ENCODE data around the gene THRAP3. TPM values are rescaled to one million over a fixed set of nuclear protein-coding genes. Genes with fewer than 3 reads are reported as not detected.
A peak's percentile ranks its signal among the peaks of the same experiment; 100 is the strongest.

The THRAP3 gene
- total RNA-seq, 1 donor from 2014 or later, result 60.1 TPM

- DNase-seq (ENCODE audit: missing footprints), result no peak
- peak; percentile 73 for ATAC-seq
- intact Hi-C loops (cut with DNase I), result no loop called here
Observed at GRCh38 chr1:36279110-36279788, 55.0 kb downstream of the THRAP3 start.

GRCh38 chr1:36279789-36280296 lies 55.6 kb downstream of the THRAP3 start:
- intact Hi-C loops (cut with DNase I), result loop anchor here (5.0 kb wide), 2 partner anchors 38 to 78 kb away; no protein-coding TSS in a partner anchor
- ATAC-seq, result no peak

DNA sequence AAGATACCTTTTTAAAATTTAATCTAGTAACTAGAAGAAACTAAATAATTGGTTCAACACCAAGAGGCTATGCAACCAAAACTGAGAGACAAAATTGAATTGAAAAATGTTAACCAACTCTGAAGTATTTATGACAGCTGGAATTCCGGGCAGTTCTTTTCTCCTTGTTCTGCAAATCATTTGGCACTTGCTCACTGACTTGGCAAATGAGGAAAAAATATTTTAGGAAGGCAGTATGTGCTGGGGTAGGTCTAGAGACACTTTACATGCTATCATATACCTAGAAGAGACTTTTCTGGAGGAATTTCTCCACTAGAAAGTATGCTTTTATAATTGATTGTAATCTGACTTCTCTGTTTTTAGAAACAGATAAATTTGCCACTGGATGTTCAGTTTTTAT lies 59.8 kb downstream of the THRAP3 start:
- intact Hi-C loops (cut with DNase I), result loop anchor here (2.0 to 5.0 kb wide), 3 partner anchors 42 to 82 kb away; partner anchors contain the start of gene THRAP3
- DNase-seq (ENCODE audit: missing footprints) (no peak), ATAC-seq (peak; percentile 37)

More at GRCh38 chr1:36279789-36280296, 55.6 kb downstream of the THRAP3 start:
- DNase-seq (ENCODE audit: missing footprints), result no peak

DNA sequence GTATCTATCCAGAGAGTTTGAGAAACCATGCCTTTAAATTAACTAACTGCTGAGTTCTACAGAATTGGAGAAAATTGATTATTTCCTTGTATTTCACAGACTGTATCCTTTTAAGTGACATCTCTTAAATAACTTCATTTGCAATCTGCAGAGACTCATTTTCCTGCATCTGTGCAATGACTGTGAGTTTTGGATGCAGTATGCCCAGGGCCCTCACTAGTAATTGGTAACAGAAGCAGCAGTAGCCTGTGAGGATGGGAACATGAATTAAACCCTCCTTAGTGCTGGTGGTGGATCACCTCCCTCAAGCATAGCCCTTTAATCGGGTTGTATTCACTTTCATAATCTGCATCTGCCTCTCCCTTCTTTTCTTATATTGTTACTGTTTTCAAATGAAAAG lies 60.3 kb downstream of the THRAP3 start:
- no peak for ATAC-seq
- DNase-seq (ENCODE audit: missing footprints), result no peak
- intact Hi-C loops (cut with DNase I), result loop anchor here (2.0 to 5.0 kb wide), 3 partner anchors 42 to 82 kb away; partner anchors contain the start of gene THRAP3

- intact Hi-C loops (cut with DNase I), result loop anchor here (1.0 to 5.0 kb wide), 3 partner anchors 61 to 183 kb away; partner anchors contain the start of genes THRAP3 and TRAPPC3
- DNase-seq (ENCODE audit: missing footprints) (no peak), ATAC-seq (peak; percentile 69)
Observed at GRCh38 chr1:36285443-36286101, 61.3 kb downstream of the THRAP3 start.

GRCh38 chr1:36286802-36287201 lies 62.6 kb downstream of the THRAP3 start:
- intact Hi-C loops (cut with DNase I), result loop anchor here (5.0 kb wide), 1 partner anchor 185 kb away; no protein-coding TSS in a partner anchor
- DNase-seq (ENCODE audit: missing footprints) (no peak), ATAC-seq (no peak)

- intact Hi-C loops (cut with DNase I), result loop anchor here (5.0 kb wide), 1 partner anchor 185 kb away; no protein-coding TSS in a partner anchor
Observed at GRCh38 chr1:36287595-36287994, 63.4 kb downstream of the THRAP3 start.

GRCh38 chr1:36295390-36295789 lies 71.1 kb downstream of the THRAP3 start:
- ATAC-seq (no peak), DNase-seq (ENCODE audit: missing footprints) (no peak)
- intact Hi-C loops (cut with DNase I), result no loop called here

More at GRCh38 chr1:36287595-36287994, 63.4 kb downstream of the THRAP3 start:
- ATAC-seq (no peak), DNase-seq (ENCODE audit: missing footprints) (no peak)

GRCh38 chr1:36297062-36297461 lies 72.8 kb downstream of the THRAP3 start:
- intact Hi-C loops (cut with DNase I), result no loop called here
- ATAC-seq, result no peak
- DNase-seq (ENCODE audit: missing footprints), result no peak

- ATAC-seq (no peak), DNase-seq (ENCODE audit: missing footprints) (no peak)
- intact Hi-C loops (cut with DNase I), result no loop called here
Observed at GRCh38 chr1:36298640-36299039, 74.4 kb downstream of the THRAP3 start.

GRCh38 chr1:36300526-36300925 lies 76.3 kb downstream of the THRAP3 start:
- intact Hi-C loops (cut with DNase I), result loop anchor here (10.0 kb wide), 1 partner anchor 124 kb away; no protein-coding TSS in a partner anchor
- DNase-seq (ENCODE audit: missing footprints), result no peak
- ATAC-seq, result no peak

DNA sequence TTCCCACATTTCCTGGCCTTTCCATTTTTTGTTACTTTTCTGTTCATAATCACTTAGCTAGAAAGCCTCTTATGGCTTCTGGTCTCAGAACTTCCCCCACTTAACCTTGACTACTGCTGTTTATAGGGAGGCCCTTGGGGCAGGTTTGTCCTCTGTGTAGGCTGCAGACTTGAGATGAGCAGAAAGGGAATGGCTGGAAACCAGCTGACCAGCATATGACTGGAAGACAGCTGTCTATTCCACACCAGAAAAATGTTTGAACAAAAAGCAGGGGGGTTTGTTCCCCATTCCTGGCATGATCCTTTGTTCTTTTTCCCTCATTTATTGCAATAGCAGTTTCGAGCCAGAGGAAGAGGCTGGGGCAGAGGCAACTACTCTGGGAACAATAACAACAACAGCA lies 77.0 kb downstream of the THRAP3 start:
- intact Hi-C loops (cut with DNase I), result loop anchor here (10.0 kb wide), 1 partner anchor 124 kb away; no protein-coding TSS in a partner anchor

GRCh38 chr1:36303244-36303643 lies 79.0 kb downstream of the THRAP3 start:
- ATAC-seq, result no peak
- intact Hi-C loops (cut with DNase I), result loop anchor here (10.0 kb wide), 1 partner anchor 122 kb away; no protein-coding TSS in a partner anchor
- DNase-seq (ENCODE audit: missing footprints), result no peak

More for the DNA sequence above, 77.0 kb downstream of the THRAP3 start:
- ATAC-seq (no peak), DNase-seq (ENCODE audit: missing footprints) (no peak)

DNA sequence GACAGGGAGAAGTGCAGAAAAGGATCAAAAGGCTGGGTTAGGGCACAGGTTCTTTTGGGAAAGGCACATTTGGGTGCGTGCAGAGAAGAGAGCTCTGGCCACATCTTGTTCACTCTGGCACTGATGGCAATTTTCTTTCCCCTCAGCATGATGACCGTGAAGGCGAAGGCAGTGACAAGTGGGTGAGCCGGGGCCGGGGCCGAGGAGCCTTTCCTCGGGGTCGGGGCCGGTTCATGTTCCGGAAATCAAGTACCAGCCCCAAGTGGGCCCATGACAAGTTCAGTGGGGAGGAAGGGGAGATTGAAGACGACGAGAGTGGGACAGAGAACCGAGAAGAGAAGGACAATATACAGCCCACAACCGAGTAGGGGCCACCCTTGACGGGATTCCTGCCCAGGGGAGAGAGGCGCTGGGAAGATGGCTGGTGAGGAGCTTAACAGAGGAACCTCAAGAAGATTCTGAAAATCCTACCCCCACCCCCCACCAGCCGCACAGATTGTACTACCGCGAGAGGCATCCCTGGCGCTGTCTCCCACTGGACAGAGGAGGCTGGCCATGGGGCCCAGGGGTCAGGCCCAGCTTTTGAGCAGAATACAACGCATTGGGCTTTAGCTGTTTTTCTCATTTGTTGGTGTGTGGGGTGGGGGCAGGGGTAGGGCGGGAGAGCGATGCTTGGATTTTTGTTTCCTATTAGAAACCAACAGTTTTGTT lies 79.6 kb downstream of the THRAP3 start:
- intact Hi-C loops (cut with DNase I), result loop anchor here (10.0 kb wide), 1 partner anchor 121 kb away; no protein-coding TSS in a partner anchor
- no peak for ATAC-seq
- no peak for DNase-seq (ENCODE audit: missing footprints)

- DNase-seq (ENCODE audit: missing footprints) (no peak), ATAC-seq (no peak)
- intact Hi-C loops (cut with DNase I), result loop anchor here (10.0 kb wide), 1 partner anchor 120 kb away; no protein-coding TSS in a partner anchor
Observed at GRCh38 chr1:36304521-36304920, 80.3 kb downstream of the THRAP3 start.

DNA sequence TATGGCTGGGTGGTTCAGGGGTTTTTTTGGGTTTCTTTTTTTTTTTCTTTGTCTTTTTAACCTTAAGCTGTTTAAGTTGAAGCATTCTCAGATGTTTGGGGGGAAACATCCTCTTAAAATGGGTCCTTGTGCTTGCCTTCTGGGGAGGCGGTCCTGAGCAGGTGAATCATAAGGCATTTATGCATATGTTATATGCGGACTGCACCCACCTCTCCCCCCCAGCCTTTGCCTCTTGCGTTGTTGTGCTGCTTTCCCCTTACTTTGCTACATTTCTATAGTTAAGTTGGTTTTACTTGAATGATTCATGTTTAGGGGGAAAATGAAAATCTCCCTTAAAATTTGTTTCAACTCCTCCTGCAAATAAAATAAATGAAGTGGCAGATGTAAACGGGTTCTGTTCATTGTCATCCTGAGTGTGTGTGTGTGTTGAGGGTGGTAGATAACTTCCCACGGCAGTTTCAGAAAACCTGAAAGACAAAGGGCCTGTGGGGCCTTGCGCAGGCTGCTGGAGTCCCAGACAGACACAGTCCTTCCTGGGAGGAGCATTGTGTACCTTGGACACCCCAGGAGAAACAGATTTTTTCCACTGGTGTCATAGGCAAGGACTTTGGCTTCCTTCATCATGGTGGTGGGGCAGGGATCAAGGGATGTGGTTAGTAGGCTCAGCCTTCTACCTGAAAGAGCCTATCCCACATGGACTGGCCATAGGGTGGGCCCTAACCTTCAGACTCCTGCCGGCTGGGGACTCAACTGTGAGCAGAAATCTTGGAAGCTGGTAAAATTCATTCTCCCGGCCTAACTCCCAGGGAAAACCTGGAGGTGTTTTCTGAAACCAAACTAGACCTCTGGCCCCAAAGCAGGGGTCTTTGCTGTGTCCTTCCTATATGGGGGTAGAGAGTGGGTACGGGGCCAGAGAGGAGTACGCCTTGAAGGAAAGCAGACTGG lies 81.0 kb downstream of the THRAP3 start:
- ATAC-seq (no peak), DNase-seq (ENCODE audit: missing footprints) (no peak)
- intact Hi-C loops (cut with DNase I), result loop anchor here (10.0 kb wide), 1 partner anchor 120 kb away; no protein-coding TSS in a partner anchor

DNA sequence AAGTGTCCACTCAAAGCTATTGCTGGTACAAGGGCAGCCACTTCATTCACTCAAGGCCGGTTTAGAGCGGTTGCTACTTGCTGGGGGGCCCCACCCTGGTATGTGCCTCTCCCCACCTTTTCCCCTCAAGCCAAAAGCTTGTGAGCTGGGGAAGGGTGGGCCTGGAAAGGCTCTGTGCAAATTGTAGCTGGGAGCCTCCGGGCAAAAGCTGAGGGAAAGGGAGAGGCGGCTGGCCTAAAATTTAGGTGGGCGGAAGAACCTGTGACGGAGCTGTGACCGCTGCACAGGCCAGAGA lies 81.6 kb downstream of the THRAP3 start:
- ATAC-seq (no peak), DNase-seq (ENCODE audit: missing footprints) (no peak)
- intact Hi-C loops (cut with DNase I), result loop anchor here (10.0 kb wide), 1 partner anchor 119 kb away; no protein-coding TSS in a partner anchor

Data from Right ventricle myocardium inferior (tissue), 1 donor.